A673 (cell line): Measurements from ENCODE around the gene SKP1.

Source experiments
- CTCF ChIP-seq: fragments of 300-800, 200-600 bp; sonication (generic); conservative IDR thresholded peaks from 2 replicates; pipeline ENCODE4 v1.5.1; 2017; ENCODE audit warnings: low read depth, mild to moderate bottlenecking, antibody characterized with exemption, low read length, moderate library complexity, mixed read lengths
- EZH2 ChIP-seq: fragments of 200-600 bp; sonication (generic); IDR thresholded peaks from 2 replicates; pipeline ENCODE4 v1.6.1; 2017; ENCODE audit warnings: borderline replicate concordance, low read depth, mild to moderate bottlenecking, mixed read lengths, antibody characterized with exemption, low read length; ENCODE audit not compliant: poor library complexity, severe bottlenecking

GRCh38 chr5:134131578-134132350 lies 45.0 kb downstream of the SKP1 start:
- TF ChIP-seq CTCF: no peak
- no peak for TF ChIP-seq EZH2
